ENCODE data around the gene GSG1L. TPM values are rescaled to one million over a fixed set of nuclear protein-coding genes. Genes with fewer than 3 reads are reported as not detected.

The GSG1L gene
- polyA plus RNA-seq, 3 donors: 0.41 to 0.91 (median 0.50) TPM

DNA sequence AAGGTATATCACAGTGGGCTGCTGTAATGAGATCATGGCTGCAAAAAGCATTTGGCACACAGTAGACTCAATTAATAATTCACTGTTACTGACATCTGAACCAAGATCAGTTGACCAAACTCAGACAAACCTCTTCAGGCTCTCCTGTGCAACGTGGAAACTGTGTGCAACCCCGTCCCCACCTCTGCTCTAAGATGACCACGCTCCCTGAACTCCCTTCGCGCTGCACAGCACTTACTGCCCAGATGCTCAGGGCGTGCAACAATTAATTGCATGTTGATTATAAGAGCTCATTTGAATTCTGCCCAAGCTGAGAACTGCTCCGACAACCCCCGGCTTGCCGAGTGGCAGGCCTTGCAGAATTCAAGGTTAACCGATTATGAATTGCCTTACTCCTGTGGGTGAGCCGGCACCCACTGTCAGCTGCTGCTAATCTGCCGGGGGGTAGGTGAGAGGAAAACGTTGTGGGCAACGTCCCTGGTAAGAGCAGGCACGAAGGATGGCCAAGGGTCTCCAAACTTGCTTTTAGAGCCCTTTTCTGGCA lies 1.3 kb upstream of the GSG1L start:
- no peak for DNase-seq

- no peak for DNase-seq
These were observed 636 bp upstream of the GSG1L start for GRCh38 chr16:28064150-28064549.

GRCh38 chr16:28062847-28063521 lies 530 bp downstream of the GSG1L start:
- peak; percentile 29 for DNase-seq

DNA sequence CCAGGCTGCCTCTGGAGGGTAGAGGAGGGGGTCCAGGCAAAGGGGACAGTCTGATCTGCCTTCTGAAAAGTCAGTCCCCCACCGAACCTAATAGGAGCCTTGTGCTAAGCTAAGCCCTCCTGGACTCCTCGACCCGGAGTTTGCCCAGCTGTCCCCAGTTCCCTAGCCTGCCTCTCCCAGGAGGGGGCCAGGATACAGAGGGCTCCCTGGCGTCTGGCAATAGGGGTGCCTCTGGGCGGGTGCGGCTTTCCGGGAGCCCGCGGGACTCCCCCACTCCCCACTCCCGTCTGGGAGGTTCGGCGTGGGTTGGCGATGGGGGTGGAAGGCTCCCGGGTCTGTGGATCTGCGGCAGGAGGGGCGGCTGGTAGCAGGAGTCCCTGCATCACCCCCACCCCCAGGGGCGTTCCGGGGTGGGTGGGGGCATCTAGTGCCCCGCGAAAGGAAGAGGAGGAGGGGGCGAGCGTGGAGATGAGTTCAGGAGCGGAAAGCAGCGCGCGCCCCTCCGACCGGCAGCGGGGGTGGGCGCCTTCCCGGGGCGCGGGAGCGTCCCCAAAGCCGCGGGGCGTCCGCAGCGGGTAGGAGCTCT lies 1.2 kb downstream of the GSG1L start:
- no peak for DNase-seq

DNA sequence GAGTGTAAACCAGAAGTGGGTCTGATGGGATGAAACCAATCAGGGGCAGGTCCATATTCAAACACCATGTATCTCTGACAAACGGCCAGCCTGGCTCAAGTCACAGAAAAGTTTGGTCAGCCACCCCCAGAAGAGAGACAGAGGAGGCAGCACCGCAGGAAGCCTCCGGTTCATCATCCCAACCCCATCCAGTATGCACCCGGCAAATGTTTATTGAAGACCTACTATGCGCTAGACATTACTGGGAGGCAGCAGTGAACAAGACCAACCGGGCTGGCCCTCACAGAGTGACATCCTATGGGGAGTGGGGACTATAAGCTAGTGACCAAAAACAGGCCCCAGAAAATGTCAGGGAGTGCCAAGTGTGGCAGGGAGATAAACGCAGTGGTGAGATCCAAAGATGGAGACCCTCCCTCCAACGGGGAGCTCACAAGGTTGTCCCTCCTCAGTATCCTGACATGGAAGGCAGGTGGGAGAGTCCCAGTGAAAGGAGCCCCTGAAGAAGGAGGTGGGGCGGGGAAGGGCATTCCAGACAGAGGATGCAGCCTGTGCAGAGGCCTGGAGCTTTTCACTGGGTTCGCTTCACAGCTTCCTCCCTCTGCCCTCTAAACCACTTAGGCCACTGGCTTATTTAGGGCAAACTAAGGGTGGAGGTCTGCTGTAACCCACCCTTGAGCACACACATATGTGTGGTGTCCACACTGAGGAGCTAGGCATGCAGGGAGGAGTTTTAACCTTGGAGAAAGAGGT lies 2.0 kb downstream of the GSG1L start:
- no peak for DNase-seq

DNA sequence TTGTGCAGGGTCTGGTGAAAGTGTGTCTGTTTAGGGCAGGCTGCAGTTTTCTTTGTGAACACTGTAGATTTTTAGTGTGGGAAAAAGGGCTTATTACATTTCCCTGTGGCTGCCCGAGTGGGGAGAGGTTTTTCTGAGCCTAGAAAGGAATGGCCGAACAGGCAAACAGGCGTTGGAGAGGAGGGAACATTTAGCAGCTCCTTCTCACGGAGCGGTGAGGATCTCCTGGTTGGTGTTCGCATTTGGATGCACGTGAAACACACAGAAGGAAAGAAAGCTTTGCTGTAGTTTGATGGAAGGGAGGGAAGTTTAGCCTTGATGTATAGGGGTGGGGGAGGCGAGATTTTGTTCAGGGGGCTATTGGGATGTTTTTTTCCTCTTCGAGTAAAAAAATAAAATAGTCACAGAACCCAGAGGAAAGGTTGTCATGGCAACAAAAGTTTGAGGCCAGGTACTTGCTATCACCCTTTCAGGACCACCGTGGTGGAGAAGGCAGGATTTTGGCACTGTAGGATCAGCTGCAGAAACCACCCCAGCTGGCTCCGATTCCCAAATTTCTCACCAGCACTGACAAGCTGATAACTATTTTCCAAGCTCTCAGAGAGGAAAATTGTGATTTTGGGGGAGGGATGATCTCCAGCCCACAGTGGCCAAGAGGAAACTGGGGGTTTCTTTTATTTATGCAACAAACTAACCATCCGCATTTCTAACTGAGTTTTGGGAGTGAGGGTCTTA lies 3.5 kb downstream of the GSG1L start:
- DNase-seq: no peak

DNA sequence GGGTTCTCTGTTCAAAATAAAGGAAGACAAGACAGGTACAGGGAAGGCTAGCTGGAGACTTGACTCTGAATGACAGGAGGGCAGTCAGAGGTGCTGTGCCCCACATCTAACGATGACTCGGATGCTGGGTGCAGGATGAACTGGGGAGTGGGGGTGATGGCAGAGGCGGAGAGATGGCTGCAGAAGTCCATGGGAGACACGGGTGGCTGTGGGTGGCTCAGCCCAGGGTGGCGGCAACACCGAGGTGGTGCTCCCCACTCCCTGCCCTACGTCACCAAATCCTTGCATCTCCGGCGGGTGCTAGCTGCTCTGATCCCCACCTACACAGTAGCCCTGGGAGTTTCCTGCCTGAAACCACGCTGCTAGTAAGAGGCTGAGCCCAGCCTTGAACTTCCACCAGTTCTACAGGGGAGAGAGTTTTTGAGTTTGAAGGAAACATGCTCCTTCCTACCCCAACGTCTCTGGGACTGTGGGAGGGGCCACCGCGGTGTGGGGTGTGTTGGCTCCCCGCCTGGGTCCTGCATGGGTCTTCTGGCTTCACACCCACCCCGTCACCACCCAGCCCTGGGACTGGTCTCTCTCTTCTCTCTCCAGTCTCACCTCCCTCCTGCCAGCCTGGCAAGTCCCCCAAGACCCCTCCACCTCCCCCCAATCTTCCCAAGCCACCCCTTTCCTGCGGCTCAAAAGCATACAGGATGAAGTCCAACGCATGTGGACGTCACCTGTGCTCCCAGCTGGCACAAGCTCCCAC lies 4.5 kb downstream of the GSG1L start:
- DNase-seq: no peak

- DNase-seq: no peak
These were observed 5.6 kb downstream of the GSG1L start for GRCh38 chr16:28057949-28058348.

DNA sequence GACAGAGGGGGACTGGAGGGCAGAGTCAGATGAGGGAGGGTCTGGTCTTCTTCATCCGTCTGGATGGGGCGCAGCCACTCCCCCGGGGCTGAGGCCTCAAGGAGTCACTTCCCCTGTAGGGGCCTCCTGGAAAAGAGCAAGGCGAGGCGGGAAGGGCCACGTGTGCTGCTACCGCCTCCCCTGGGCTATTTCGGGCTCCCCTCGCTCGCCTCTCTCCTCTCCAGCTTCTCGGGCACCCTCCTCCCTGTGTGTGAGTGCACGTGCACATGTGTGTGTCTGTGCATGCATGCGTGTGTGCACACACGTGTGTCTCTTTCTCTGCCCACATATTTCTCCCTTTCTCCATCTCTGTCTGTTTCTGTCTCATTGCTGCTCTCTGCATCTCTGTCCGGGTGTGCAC lies 10.1 kb downstream of the GSG1L start:
- no peak for DNase-seq

GRCh38 chr16:28052274-28053128 lies 11.0 kb downstream of the GSG1L start:
- no peak for DNase-seq

DNA sequence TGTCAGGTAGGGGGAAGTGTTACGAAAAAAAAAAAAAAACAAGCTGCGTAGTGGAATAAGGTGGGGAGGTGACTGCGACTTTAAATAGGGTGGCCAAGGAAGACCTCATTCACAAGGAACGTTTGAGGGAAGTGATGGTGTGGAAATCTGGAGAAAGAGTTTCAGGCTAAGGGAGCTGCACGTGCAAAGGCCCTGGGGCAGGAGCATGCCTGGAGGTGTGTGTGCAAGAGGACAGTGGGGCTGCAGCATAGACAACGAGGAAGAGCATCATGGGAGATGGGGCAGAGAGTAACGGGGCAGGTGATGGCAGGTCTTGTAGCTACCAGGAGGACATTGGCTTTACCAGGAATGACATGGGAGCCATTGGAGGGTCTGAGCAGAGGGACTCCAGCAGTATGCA lies 12.0 kb downstream of the GSG1L start:
- DNase-seq: no peak

DNA sequence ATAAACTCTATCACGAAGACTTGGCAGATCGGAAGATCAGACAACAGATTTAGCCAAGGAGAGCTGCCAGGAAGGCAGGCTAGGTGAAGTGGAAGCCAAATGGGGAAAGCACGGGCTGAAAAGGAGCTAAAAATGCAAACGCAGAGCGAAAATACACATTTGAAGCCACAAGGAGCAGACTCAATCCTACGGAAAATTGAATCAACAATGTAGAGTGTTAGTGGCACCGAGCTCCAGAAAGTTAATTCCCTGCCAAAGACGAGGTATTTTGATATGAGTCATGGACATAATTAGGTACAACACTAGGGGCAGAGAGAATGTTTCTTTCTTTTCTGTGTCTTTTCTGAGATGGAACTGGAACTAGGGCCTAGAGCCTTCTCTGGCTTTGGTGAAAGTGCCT lies 20.7 kb downstream of the GSG1L start:
- no peak for DNase-seq

- no peak for DNase-seq
These were observed 21.9 kb downstream of the GSG1L start for GRCh38 chr16:28041615-28042014.

DNA sequence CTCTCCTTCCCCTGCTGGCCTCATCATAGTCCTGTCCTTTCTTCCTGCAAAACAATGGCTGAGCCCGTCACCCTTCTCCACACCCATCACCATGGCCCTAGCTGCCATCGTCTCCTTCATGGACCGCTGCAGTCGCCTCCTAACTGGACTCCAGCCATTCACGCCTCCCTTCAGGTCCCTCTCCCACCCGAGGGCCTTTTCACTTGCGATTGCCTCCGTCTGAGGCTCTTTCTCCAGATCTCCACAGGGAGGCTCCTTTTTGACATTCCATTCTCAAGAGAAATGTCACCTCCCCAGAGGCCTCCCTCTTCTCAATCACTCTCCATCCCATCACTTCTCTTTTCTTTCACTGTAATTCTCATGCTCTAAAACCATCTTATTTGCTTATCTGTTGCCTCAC lies 23.5 kb downstream of the GSG1L start:
- no peak for DNase-seq

DNA sequence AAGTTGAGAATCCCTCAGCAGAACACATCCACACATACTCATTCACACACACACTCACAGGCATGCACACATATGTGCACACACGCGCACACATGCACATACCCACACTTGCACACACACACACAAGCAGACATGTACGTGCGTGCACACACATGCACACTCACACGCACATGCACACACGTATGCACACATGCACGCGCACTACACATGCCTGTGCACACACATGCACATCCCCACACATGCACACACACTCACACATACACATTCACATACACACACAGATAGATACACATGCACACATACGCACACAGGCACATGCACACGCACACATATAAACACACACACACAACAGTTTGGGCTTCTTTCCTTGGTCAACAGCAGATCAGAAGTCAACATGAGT lies 24.0 kb downstream of the GSG1L start:
- no peak for DNase-seq

DNA sequence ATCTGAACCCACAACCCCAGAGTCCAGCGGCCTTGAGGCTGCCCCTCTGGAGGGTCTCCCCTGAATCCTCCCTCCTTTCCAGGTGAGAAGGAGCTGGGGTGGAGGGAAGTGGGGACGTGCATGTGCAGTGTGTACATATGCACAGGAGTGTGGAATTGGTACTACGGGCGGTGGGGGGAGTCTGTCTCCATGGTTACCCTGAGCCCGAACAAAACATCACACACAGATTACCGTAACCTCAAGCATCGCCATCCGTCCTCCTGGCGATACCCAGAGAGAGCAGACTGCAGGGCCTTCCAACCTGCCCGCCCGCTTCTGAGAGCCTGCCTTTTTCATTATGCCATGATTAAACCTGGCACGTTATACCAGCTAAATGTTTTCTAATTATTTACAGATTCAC lies 25.1 kb downstream of the GSG1L start:
- DNase-seq: no peak

- no peak for DNase-seq
These were observed 27.6 kb downstream of the GSG1L start for GRCh38 chr16:28035866-28036393.

DNA sequence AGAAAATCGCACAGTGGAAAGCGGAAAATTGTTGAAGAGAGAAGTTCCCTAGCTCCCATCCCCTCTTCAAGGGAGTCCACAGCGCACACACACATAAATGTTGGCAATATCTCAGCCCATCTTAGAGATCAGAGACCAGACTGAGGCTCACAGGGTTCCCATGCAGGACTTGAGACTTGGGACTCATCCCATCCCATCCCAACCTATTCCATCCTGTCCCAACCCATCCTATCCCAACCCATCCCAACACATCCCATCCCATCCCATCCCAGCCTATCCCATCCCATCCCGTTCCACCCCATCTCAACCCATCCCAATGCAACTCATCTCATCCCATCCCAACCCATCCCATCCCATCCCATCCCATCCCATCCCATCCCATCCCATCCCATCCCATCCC lies 29.6 kb downstream of the GSG1L start:
- DNase-seq: no peak

GRCh38 chr16:28029387-28030002 lies 34.0 kb downstream of the GSG1L start:
- no peak for DNase-seq

DNA sequence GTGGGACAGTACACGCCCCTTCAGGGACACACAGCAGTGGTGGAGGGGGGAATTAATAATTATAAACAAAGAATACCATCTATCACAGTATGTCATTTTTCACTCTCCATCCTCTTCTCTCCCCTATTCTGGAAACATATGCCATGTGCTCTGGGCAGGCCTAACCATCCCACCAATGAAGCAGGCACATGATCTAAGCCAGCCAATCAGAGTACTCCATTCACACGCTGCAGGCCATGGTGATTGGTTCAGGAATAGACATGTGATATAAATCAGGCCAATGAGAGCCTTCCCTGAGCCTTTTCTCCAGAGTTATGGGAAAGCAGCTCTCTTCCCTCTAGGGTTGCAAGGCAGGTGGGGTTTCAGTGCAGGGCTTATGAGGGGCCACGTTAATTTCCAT lies 36.5 kb downstream of the GSG1L start:
- no peak for DNase-seq

All from renal pelvis (tissue), 4 donors.